ENCODE measurements around the gene PRDX4.

DNA sequence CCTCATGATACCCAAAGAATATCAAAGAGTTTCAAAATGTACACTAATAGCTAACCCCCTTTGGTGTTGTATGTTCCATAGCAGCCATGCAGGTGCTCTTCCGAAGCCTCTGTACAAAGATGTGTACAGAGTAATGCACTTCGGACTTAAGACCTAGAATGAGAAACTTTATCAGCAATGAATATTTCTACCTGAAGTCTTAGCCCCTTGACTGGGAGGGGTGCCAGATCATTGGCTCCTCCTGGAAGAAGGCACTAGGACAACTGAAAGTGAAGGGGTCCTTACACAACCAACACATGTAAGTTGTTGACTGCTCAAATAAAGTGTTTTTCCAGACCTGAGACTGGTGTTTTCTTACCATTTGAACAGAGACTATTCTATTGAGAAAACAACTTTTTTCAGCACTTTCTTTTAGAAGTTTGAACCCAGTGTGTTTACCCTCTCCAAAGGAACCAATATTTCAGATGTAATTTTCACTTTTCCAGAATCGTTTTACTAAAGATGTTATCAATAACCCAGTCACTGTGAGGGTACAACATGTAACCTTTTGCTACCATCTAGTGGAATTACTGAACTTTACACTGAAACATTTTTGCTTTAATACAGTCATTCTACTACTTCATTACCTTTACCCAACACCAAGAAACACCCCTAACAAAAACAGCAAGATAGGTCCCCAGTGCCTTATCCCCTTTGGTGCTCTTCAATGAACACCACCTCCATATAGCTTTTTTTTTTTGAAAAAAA is 33.3 kb upstream of the PRDX4 start:
- TF ChIP-seq EZH2 (IDR thresholded peaks at IDR 0.05; ENCODE audit: low read length, unreplicated experiment), result no peak
- TF ChIP-seq, protein P1, sequence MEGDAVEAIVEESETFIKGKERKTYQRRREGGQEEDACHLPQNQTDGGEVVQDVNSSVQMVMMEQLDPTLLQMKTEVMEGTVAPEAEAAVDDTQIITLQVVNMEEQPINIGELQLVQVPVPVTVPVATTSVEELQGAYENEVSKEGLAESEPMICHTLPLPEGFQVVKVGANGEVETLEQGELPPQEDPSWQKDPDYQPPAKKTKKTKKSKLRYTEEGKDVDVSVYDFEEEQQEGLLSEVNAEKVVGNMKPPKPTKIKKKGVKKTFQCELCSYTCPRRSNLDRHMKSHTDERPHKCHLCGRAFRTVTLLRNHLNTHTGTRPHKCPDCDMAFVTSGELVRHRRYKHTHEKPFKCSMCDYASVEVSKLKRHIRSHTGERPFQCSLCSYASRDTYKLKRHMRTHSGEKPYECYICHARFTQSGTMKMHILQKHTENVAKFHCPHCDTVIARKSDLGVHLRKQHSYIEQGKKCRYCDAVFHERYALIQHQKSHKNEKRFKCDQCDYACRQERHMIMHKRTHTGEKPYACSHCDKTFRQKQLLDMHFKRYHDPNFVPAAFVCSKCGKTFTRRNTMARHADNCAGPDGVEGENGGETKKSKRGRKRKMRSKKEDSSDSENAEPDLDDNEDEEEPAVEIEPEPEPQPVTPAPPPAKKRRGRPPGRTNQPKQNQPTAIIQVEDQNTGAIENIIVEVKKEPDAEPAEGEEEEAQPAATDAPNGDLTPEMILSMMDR (conservative IDR thresholded peaks at IDR 0.05; ENCODE audit: low read depth, low read length), result peak; percentile 58
